Neural cell (in vitro differentiated cells): Measurements from ENCODE around the gene APIP. TPM values are rescaled to one million over a fixed set of nuclear protein-coding genes. Genes with fewer than 3 reads are reported as not detected.

Source experiments
- H2AFZ ChIP-seq: fragments of 200-600, 300-800 bp; sonication (generic), shearing (Covaris generic); 2 replicates; pipeline ENCODE4 v1.6.0; 2014; ENCODE audit warnings: low read depth, mild to moderate bottlenecking, antibody characterized with exemption, low read length, moderate library complexity
- H3F3A ChIP-seq: fragments of 200-600 bp; shearing (Covaris generic); 2 replicates; pipeline ENCODE4 v1.6.1; 2016; ENCODE audit warnings: mild to moderate bottlenecking, moderate library complexity, mixed read lengths, antibody characterized with exemption, low read length; ENCODE audit not compliant: insufficient read depth, poor library complexity, severe bottlenecking
- H3K27ac ChIP-seq: fragments of 200-600, 300-800 bp; sonication (generic), shearing (Covaris generic); 2 replicates; pipeline ENCODE4 v1.5.1; 2014; ENCODE audit warnings: mild to moderate bottlenecking, low read length, moderate library complexity
- H3K27me3 ChIP-seq: fragments of 300-800, 200-600 bp; sonication (generic), shearing (Covaris generic); 2 replicates; pipeline ENCODE4 v1.6.0; 2014; ENCODE audit warnings: mild to moderate bottlenecking, low read depth, low read length, moderate library complexity; ENCODE audit not compliant: insufficient read depth
- H3K36me3 ChIP-seq: fragments of 300-800, 200-600 bp; sonication (generic), shearing (Covaris generic); 2 replicates; pipeline ENCODE4 v1.5.1; 2014; ENCODE audit warnings: mild to moderate bottlenecking, antibody characterized with exemption, low read length, moderate library complexity; ENCODE audit not compliant: insufficient read depth
- H3K4me2 ChIP-seq: fragments of 300-800, 200-600 bp; sonication (generic), shearing (Covaris generic); 2 replicates; pipeline ENCODE4 v1.6.0; 2014; ENCODE audit warnings: mild to moderate bottlenecking, low read length
- H3K4me3 ChIP-seq: fragments of 300-800, 200-600 bp; sonication (generic), shearing (Covaris generic); 2 replicates; pipeline ENCODE4 v1.5.1; 2014; ENCODE audit warnings: mild to moderate bottlenecking, low read length, moderate library complexity
- H3K79me2 ChIP-seq: fragments of 200-600 bp; shearing (Covaris generic); replicated peaks from 2 replicates; pipeline ENCODE4 v1.6.0; 2014; ENCODE audit warnings: mild to moderate bottlenecking, low read length, moderate library complexity; ENCODE audit not compliant: insufficient read depth
- H3K9ac ChIP-seq: fragments of 300-800, 200-600 bp; sonication (generic), shearing (Covaris generic); 2 replicates; pipeline ENCODE4 v1.6.1; 2016; ENCODE audit warnings: mild to moderate bottlenecking, low read length, mixed read lengths
- H3K9me2 ChIP-seq: fragments of 200-600 bp; shearing (Covaris generic); 2 replicates; pipeline ENCODE4 v1.6.1; 2016; ENCODE audit warnings: mild to moderate bottlenecking, low read length, mixed read lengths; ENCODE audit not compliant: insufficient read depth
- H3K9me3 ChIP-seq: fragments of 200-600, 300-800 bp; sonication (generic), shearing (Covaris generic); 2 replicates; pipeline ENCODE4 v1.6.1; 2016; ENCODE audit warnings: mild to moderate bottlenecking, mixed run types, low read length, moderate library complexity, mixed read lengths
- H4K20me1 ChIP-seq: fragments of 200-600 bp; shearing (Covaris generic); 2 replicates; pipeline ENCODE4 v1.6.1; 2016; ENCODE audit warnings: mild to moderate bottlenecking, mixed run types; ENCODE audit not compliant: insufficient read depth
- EP300 ChIP-seq: fragments of 450-650 bp; conservative IDR thresholded peaks from 2 replicates; pipeline ENCODE4 v1.6.1; 2014; ENCODE audit warnings: antibody characterized with exemption, mild to moderate bottlenecking, moderate library complexity; ENCODE audit not compliant: poor library complexity, severe bottlenecking
- EZH2 ChIP-seq: fragments of 200-600, 300-800 bp; shearing (Covaris generic), sonication (generic); IDR thresholded peaks from 2 replicates; pipeline ENCODE4 v1.6.1; 2014; ENCODE audit warnings: antibody characterized with exemption, low read length, borderline replicate concordance, mild to moderate bottlenecking; ENCODE audit not compliant: insufficient read depth, poor library complexity, severe bottlenecking
- MXI1 ChIP-seq: fragments of 450-650 bp; conservative IDR thresholded peaks from 2 replicates; pipeline ENCODE4 v1.6.1; 2014; ENCODE audit warnings: antibody characterized with exemption, mild to moderate bottlenecking; ENCODE audit not compliant: poor library complexity, severe bottlenecking
- RAD21 ChIP-seq: fragments of 450-650 bp; conservative IDR thresholded peaks from 2 replicates; pipeline ENCODE4 v1.6.1; 2014; ENCODE audit warnings: antibody characterized with exemption, mild to moderate bottlenecking, moderate library complexity
- SMC3 ChIP-seq: fragments of 450-650 bp; conservative IDR thresholded peaks from 2 replicates; pipeline ENCODE4 v1.6.1; 2014; ENCODE audit warnings: antibody characterized with exemption, mild to moderate bottlenecking, moderate library complexity; ENCODE audit not compliant: poor library complexity
- TAF1 ChIP-seq: IDR thresholded peaks from 2 replicates; pipeline ENCODE4 v1.6.1; 2012; ENCODE audit warnings: low read depth
- polyA plus RNA-seq: library from polyadenylated mRNA; depleted of rRNA; stranded (reverse); fragments of >200 nt; gene quantifications from 2 replicates; pipeline ENCODE4 v1.2.3, GENCODE V29; 2014
- TF ChIP-seq, protein P1 (sequence below): IDR thresholded peaks from 2 replicates; pipeline ENCODE4 v1.6.1; 2012; ENCODE audit warnings: borderline replicate concordance

The APIP gene
- polyA plus RNA-seq, 1 donor from 2014 or later: 45.9 TPM

DNA sequence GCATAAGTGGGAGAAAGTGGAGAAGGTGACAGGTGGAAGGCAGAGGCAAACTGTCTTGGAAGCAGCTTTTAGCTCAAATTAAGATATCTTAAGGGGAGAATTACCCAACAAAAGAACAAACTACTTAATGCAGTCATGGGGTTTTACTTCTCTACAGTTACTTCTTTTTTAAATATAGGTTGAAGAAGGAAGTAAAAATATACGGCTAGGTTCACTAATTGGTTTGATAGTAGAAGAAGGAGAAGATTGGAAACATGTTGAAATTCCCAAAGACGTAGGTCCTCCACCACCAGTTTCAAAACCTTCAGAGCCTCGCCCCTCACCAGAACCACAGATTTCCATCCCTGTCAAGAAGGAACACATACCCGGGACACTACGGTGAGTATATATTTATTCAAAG lies 41.0 kb upstream of the APIP start:
- Histone ChIP-seq H3K9me3 (no peaks in the 10 kb centered on the region), H3K9me2 (no peaks in the 10 kb centered on the region), H4K20me1 (no peaks in the 10 kb centered on the region), H3K79me2 (no peaks in the 10 kb centered on the region), H2AFZ (no peak overlapping the region), H3F3A (no peaks in the 10 kb centered on the region), H3K9ac (no peak overlapping the region), H3K36me3 (no peaks in the 10 kb centered on the region), H3K4me2 (no peak overlapping the region), H3K4me3 (no peak overlapping the region), H3K27ac (no peak overlapping the region), H3K27me3 (no peaks in the 10 kb centered on the region)
- TF ChIP-seq EP300: no peak
- TF ChIP-seq, protein P1, sequence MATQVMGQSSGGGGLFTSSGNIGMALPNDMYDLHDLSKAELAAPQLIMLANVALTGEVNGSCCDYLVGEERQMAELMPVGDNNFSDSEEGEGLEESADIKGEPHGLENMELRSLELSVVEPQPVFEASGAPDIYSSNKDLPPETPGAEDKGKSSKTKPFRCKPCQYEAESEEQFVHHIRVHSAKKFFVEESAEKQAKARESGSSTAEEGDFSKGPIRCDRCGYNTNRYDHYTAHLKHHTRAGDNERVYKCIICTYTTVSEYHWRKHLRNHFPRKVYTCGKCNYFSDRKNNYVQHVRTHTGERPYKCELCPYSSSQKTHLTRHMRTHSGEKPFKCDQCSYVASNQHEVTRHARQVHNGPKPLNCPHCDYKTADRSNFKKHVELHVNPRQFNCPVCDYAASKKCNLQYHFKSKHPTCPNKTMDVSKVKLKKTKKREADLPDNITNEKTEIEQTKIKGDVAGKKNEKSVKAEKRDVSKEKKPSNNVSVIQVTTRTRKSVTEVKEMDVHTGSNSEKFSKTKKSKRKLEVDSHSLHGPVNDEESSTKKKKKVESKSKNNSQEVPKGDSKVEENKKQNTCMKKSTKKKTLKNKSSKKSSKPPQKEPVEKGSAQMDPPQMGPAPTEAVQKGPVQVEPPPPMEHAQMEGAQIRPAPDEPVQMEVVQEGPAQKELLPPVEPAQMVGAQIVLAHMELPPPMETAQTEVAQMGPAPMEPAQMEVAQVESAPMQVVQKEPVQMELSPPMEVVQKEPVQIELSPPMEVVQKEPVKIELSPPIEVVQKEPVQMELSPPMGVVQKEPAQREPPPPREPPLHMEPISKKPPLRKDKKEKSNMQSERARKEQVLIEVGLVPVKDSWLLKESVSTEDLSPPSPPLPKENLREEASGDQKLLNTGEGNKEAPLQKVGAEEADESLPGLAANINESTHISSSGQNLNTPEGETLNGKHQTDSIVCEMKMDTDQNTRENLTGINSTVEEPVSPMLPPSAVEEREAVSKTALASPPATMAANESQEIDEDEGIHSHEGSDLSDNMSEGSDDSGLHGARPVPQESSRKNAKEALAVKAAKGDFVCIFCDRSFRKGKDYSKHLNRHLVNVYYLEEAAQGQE: no peak

DNA sequence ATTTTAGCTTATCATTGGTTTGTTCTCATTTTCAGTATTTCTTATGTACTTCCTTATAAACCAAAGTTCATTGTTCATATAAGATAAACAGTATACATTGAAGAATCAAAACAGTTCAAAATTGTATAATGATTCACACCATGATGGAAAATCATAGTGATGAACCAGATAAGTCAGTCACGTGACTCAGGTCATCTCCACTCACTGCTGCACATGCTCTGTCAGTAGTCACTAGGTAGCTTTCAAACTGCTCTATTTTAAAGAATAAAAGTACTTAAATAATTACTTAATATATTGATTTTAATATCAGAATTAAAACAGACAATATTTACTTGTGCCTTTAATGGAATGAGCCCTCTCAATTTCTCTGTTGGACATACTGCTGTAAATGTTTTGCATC lies 37.8 kb upstream of the APIP start:
- no peak overlapping the region for H3K4me2 ChIP-seq
- H3F3A ChIP-seq: no peaks in the 10 kb centered on the region
- no peaks in the 10 kb centered on the region for H3K27me3 ChIP-seq
- no peaks in the 10 kb centered on the region for H3K36me3 ChIP-seq
- H3K4me3 ChIP-seq: no peak overlapping the region
- no peaks in the 10 kb centered on the region for H3K9me3 ChIP-seq
- H4K20me1 ChIP-seq: no peaks in the 10 kb centered on the region
- H2AFZ ChIP-seq: no peak overlapping the region
- no peak for TF ChIP-seq SMC3
- TF ChIP-seq, protein P1: no peak
- no peak for TF ChIP-seq TAF1
- no peak for TF ChIP-seq EZH2
- no peak for TF ChIP-seq EP300
- no peak for TF ChIP-seq MXI1
- no peak for TF ChIP-seq RAD21
- H3K9ac ChIP-seq: no peak overlapping the region
- no peaks in the 10 kb centered on the region for H3K9me2 ChIP-seq
- H3K27ac ChIP-seq: no peak overlapping the region
- no peaks in the 10 kb centered on the region for H3K79me2 ChIP-seq
